Vagina (tissue), 2 donors: ENCODE data around the gene PNPO.

ENCODE experiments used
- POLR2A ChIP-seq, 2 donors: fragments of 450-650 bp; IDR thresholded peaks; one replicate each; pipeline ENCODE4 v1.6.1; 2017; ENCODE audit warnings: antibody characterized with exemption in 2 of 2, mild to moderate bottlenecking in 2 of 2, moderate library complexity in 2 of 2
- POLR2AphosphoS5 ChIP-seq, 2 donors: sonication (generic); formaldehyde crosslinking; IDR thresholded peaks; one replicate each; pipeline ENCODE4 v1.9.0; 2017; ENCODE audit warnings: antibody characterized with exemption in 2 of 2, mild to moderate bottlenecking in 2 of 2, low read depth in 1 of 2; ENCODE audit not compliant: insufficient read depth in 1 of 2
- TF ChIP-seq, protein P1 (sequence below), 3 experiments: fragments of 450-650 bp in 2 of 3; fragments of 200-600 bp in 1 of 3; sonication (generic) in 1 of 3; IDR thresholded peaks; one replicate each; pipeline ENCODE4 v1.5.1; 2017 to 2019; ENCODE audit warnings: antibody characterized with exemption in 3 of 3, mild to moderate bottlenecking in 2 of 3, moderate library complexity in 2 of 3

DNA sequence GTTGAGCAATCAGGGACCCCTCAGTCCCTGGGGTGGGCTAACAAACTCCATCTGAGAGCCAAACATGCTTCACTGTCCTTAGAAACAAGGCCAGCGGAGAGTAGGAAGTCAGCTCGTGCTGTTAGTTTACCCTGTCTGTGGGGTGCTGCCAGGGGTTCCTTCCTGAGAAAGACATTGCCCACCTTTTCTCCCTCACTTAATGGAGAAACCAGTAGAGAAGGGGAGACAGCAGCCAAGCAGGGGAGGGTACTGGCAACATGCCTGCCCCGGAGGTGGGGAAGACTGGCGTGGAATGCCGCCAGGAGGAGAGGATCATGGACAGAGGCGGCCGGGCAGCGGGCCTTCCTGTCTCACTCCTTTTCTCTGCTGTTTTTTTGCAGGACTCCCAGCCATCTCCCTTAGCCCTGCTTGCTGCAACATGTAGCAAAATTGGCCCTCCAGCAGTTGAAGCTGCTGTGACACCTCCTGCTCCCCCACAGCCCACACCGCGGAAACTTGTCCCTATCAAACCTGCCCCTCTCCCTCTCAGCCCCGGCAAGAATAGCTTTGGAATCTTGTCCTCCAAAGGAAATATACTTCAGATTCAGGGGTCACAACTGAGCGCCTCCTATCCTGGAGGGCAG is 25.5 kb upstream of the PNPO start:
- TF ChIP-seq, protein P1, sequence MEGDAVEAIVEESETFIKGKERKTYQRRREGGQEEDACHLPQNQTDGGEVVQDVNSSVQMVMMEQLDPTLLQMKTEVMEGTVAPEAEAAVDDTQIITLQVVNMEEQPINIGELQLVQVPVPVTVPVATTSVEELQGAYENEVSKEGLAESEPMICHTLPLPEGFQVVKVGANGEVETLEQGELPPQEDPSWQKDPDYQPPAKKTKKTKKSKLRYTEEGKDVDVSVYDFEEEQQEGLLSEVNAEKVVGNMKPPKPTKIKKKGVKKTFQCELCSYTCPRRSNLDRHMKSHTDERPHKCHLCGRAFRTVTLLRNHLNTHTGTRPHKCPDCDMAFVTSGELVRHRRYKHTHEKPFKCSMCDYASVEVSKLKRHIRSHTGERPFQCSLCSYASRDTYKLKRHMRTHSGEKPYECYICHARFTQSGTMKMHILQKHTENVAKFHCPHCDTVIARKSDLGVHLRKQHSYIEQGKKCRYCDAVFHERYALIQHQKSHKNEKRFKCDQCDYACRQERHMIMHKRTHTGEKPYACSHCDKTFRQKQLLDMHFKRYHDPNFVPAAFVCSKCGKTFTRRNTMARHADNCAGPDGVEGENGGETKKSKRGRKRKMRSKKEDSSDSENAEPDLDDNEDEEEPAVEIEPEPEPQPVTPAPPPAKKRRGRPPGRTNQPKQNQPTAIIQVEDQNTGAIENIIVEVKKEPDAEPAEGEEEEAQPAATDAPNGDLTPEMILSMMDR (IDR thresholded peaks at IDR 0.05): no peak
- TF ChIP-seq POLR2AphosphoS5 (IDR thresholded peaks at IDR 0.05; ENCODE audit: insufficient read depth in 1 of 2, low read depth in 1 of 2): no peak
- TF ChIP-seq POLR2A (IDR thresholded peaks at IDR 0.05): no peak
